Gastroesophageal sphincter (tissue), 4 donors: ENCODE data around the gene COA3. TPM values are rescaled to one million over a fixed set of nuclear protein-coding genes. Genes with fewer than 3 reads are reported as not detected.

Experiments used
- ATAC-seq: fragments of 150-250 bp; one replicate; pipeline ENCODE4 v1.9.1; 2016; ENCODE audit warnings: mild to moderate bottlenecking, moderate library complexity
- H3K27ac ChIP-seq, 4 donors: fragments of 200-600 bp; sonication (generic) in 3 of 4; 1 replicate in 3 of 4; 2 replicates in 1 of 4; pipeline ENCODE4 v1.5.1; 2016 to 2019
- H3K27me3 ChIP-seq: fragments of 200-600 bp; sonication (generic); one replicate; pipeline ENCODE4 v1.5.1; 2019
- H3K36me3 ChIP-seq, 2 donors: fragments of 200-600 bp; sonication (generic); one replicate each; pipeline ENCODE4 v1.5.1; 2019; ENCODE audit warnings: control low read depth in 1 of 2
- H3K4me1 ChIP-seq, 3 donors: fragments of 200-600 bp; sonication (generic); 1 replicate in 2 of 3; 2 replicates in 1 of 3; pipeline ENCODE4 v1.5.1; 2016 to 2019; ENCODE audit warnings: control low read depth in 2 of 3
- H3K4me3 ChIP-seq, 2 donors: fragments of 200-600 bp; sonication (generic); one replicate each; pipeline ENCODE4 v1.5.1; 2019; ENCODE audit warnings: mild to moderate bottlenecking in 1 of 2, moderate library complexity in 1 of 2
- H3K9me3 ChIP-seq, 3 donors: fragments of 200-600 bp; sonication (generic); one replicate each; pipeline ENCODE4 v1.5.1; 2017 to 2019; ENCODE audit warnings: control low read depth in 2 of 3
- CTCF ChIP-seq, 4 experiments: fragments of 200-600 bp in 2 of 4; fragments of 450-650 bp in 2 of 4; sonication (generic) in 1 of 4; IDR thresholded peaks; one replicate each; pipeline ENCODE4 v1.5.1; 2017 to 2019; ENCODE audit warnings: antibody characterized with exemption in 4 of 4, mild to moderate bottlenecking in 2 of 4, moderate library complexity in 2 of 4
- EP300 ChIP-seq: sonication (generic); formaldehyde crosslinking; IDR thresholded peaks from one replicate; pipeline ENCODE4 v1.6.1; 2017; ENCODE audit warnings: antibody characterized with exemption, mild to moderate bottlenecking
- POLR2A ChIP-seq, 2 donors: fragments of 450-650 bp; IDR thresholded peaks; one replicate each; pipeline ENCODE4 v1.6.1; 2017; ENCODE audit warnings: antibody characterized with exemption in 2 of 2, mild to moderate bottlenecking in 2 of 2, moderate library complexity in 1 of 2
- POLR2AphosphoS5 ChIP-seq: sonication (generic); formaldehyde crosslinking; IDR thresholded peaks from one replicate; pipeline ENCODE4 v1.6.1; 2017; ENCODE audit warnings: antibody characterized with exemption
- WGBS, 2 donors: methylation state at CpG; one replicate each; pipeline ENCODE4 v1.1.5; 2018; ENCODE audit warnings: low coverage in 1 of 2; 5-methylcytosine and 5-hydroxymethylcytosine counted together
- total RNA-seq, 4 donors: library from RNA; depleted of rRNA; stranded (reverse); fragments of >200 nt; gene quantifications; one replicate each; pipeline ENCODE4 v1.1.0, GENCODE V29; 2016

Gene COA3
- total RNA-seq, 4 donors from 2014 or later, result 55.3 to 81.4 (median 66.8) TPM

GRCh38 chr17:42795465-42795864 lies 3.0 kb downstream of the COA3 start:
- WGBS, 2 donors, result 67 to 91% methylated on average over 3 to 4 of the region's 10 CpGs
- Histone ChIP-seq H3K9me3 (no peaks in the 10 kb centered on the region), H3K27me3 (no peaks in the 10 kb centered on the region), H3K27ac (no peak overlapping the region), H3K36me3 (peaks cover 0 to 30% of the 10 kb centered on the region in 2 donors), H3K4me1 (peaks cover 5 to 29% (median 11%) of the 10 kb centered on the region in 3 donors), H3K4me3 (no peak overlapping the region)
- TF ChIP-seq CTCF (IDR thresholded peaks at IDR 0.05), result no peak
- TF ChIP-seq POLR2A (IDR thresholded peaks at IDR 0.05), result no peak
- no peak for TF ChIP-seq EP300
- no peak for TF ChIP-seq POLR2AphosphoS5
- ATAC-seq, result no peak

- Histone ChIP-seq H3K36me3 (peaks cover 0 to 30% of the 10 kb centered on the region in 2 donors), H3K27ac (no peak overlapping the region), H3K9me3 (no peaks in the 10 kb centered on the region), H3K4me3 (no peak overlapping the region), H3K27me3 (no peaks in the 10 kb centered on the region), H3K4me1 (peaks cover 5 to 29% (median 11%) of the 10 kb centered on the region in 3 donors)
- TF ChIP-seq EP300, result no peak
- TF ChIP-seq CTCF (IDR thresholded peaks at IDR 0.05), result no peak
- TF ChIP-seq POLR2A (IDR thresholded peaks at IDR 0.05), result no peak
- TF ChIP-seq POLR2AphosphoS5, result no peak
- WGBS, 2 donors, result 25 to 61% methylated on average over 1 to 4 of the region's 4 CpGs
- no peak for ATAC-seq
Measured at GRCh38 chr17:42795061-42795460, 3.4 kb downstream of the COA3 start.

GRCh38 chr17:42792545-42792944 lies 6.0 kb downstream of the COA3 start:
- ATAC-seq, result no peak
- WGBS, 2 donors, result 63 to 64% methylated on average over 5 of the region's 5 CpGs
- no peaks in the 10 kb centered on the region for H3K9me3 ChIP-seq
- H3K4me3 ChIP-seq, result no peak overlapping the region
- H3K4me1 ChIP-seq, result peaks cover 2 to 15% (median 3%) of the 10 kb centered on the region in 3 donors
- no peak for TF ChIP-seq CTCF (IDR thresholded peaks at IDR 0.05)
- TF ChIP-seq EP300, result no peak
- TF ChIP-seq POLR2AphosphoS5, result no peak
- no peak for TF ChIP-seq POLR2A (IDR thresholded peaks at IDR 0.05)
- no peak overlapping the region for H3K27ac ChIP-seq
- H3K27me3 ChIP-seq, result no peaks in the 10 kb centered on the region
- H3K36me3 ChIP-seq, result peaks cover 0 to 30% of the 10 kb centered on the region in 2 donors

GRCh38 chr17:42791948-42792347 lies 6.6 kb downstream of the COA3 start:
- H3K4me1 ChIP-seq, result peaks cover 0 to 9% (median 0%) of the 10 kb centered on the region in 3 donors
- no peaks in the 10 kb centered on the region for H3K27me3 ChIP-seq
- H3K9me3 ChIP-seq, result no peaks in the 10 kb centered on the region
- no peak for ATAC-seq
- no peak overlapping the region for H3K27ac ChIP-seq
- WGBS, 2 donors, result 62 to 74% methylated on average over 2 of the region's 2 CpGs
- TF ChIP-seq EP300, result no peak
- H3K4me3 ChIP-seq, result no peak overlapping the region
- peaks cover 0 to 26% of the 10 kb centered on the region in 2 donors for H3K36me3 ChIP-seq

GRCh38 chr17:42787266-42787665 lies 11.2 kb downstream of the COA3 start:
- no peak for ATAC-seq
- Histone ChIP-seq H3K4me3 (no peak overlapping the region), H3K27me3 (peaks cover 37% of the 10 kb centered on the region), H3K4me1 (peaks cover 0 to 32% (median 2%) of the 10 kb centered on the region in 3 donors), H3K27ac (no peak overlapping the region), H3K36me3 (no peaks in the 10 kb centered on the region), H3K9me3 (no peaks in the 10 kb centered on the region)
- no peak for TF ChIP-seq POLR2A (IDR thresholded peaks at IDR 0.05)
- no peak for TF ChIP-seq CTCF (IDR thresholded peaks at IDR 0.05)
- TF ChIP-seq EP300, result no peak
- TF ChIP-seq POLR2AphosphoS5, result no peak
- WGBS, 2 donors, result 78 to 95% methylated on average over 2 to 4 of the region's 11 CpGs
